GM18951 (cell line): ENCODE data around the gene LEMD2.
"Not testable (repeated sequence)": the region's sequence is repeated elsewhere in the genome, so short reads cannot be mapped to it uniquely, and the experiment has no call there.

Source experiments
- POLR2A ChIP-seq: IDR thresholded peaks from 4 replicates; pipeline ENCODE4 v1.6.1; 2011; ENCODE audit warnings: mild to moderate bottlenecking; ENCODE audit not compliant: insufficient read length, insufficient read depth; ENCODE audit errors: extremely low read depth
- in situ Hi-C: fragments of 300-500 bp; cut with MboI; formaldehyde crosslinking; loops from one replicate; pipeline ENCODE4 v1.12.0; 2022; ENCODE audit warnings: low sequenced_read_pairs, mixed read lengths, inconsistent platforms; ENCODE audit not compliant: unreplicated experiment

Gene LEMD2

GRCh38 chr6:33788694-33789549 lies at the start of gene LEMD2:
Gene LEMD2, minus strand, starts transcription at chr6:33789130. Its CDS starts 14 bp downstream, at chr6:33789116.
- in situ Hi-C loops = no loop called here
- peak; percentile 81 for TF ChIP-seq POLR2A

GRCh38 chr6:33837971-33838665 lies 49.2 kb upstream of the LEMD2 start:
- in situ Hi-C loops = no loop called here
- no peak for TF ChIP-seq POLR2A

- no peak for TF ChIP-seq POLR2A
- in situ Hi-C loops = no loop called here
Observed at GRCh38 chr6:33836806-33837469, 48.0 kb upstream of the LEMD2 start.

- in situ Hi-C loops = no loop called here
- no peak for TF ChIP-seq POLR2A
Observed at GRCh38 chr6:33834401-33835392, 45.8 kb upstream of the LEMD2 start.

- in situ Hi-C loops = no loop called here
- TF ChIP-seq POLR2A = no peak
Observed at GRCh38 chr6:33833599-33833998, 44.7 kb upstream of the LEMD2 start.

GRCh38 chr6:33832831-33833230 lies 43.9 kb upstream of the LEMD2 start:
- in situ Hi-C loops = not testable (repeated sequence)

GRCh38 chr6:33831725-33832124 lies 42.8 kb upstream of the LEMD2 start:
- in situ Hi-C loops = not testable (repeated sequence)

- in situ Hi-C loops = no loop called here
- no peak for TF ChIP-seq POLR2A
Observed at GRCh38 chr6:33830635-33831240, 41.8 kb upstream of the LEMD2 start.

- TF ChIP-seq POLR2A = no peak
- in situ Hi-C loops = no loop called here
Observed at GRCh38 chr6:33828764-33829731, 40.1 kb upstream of the LEMD2 start.

- no peak for TF ChIP-seq POLR2A
- in situ Hi-C loops = no loop called here
Observed at GRCh38 chr6:33828452-33828763, 39.5 kb upstream of the LEMD2 start.
